Measurements from ENCODE around the gene PIGM. TPM values are rescaled to one million over a fixed set of nuclear protein-coding genes. Genes with fewer than 3 reads are reported as not detected.

The PIGM gene
- total and polyA plus RNA-seq, 2 experiments from 2014 or later: 5.0 TPM

DNA sequence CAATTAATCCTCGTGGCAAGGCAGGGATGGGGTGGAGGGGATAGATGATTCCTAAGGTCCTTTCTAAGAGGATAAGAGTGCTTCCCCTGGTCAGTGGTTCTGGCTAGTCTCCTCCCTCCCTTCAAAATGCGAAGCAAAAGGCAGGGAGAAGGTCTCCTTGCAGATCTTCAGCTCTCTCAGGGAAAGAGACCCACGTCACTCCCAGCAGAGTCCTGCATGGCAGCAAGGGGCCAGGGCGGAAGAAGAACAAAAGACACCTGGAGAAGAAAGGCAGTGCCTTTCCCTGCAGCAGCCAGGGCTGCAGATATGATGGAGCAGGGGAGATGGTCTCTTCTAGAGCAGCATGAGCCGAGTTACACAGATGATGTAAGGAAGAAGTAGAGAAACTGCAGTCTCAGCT lies 48.1 kb downstream of the PIGM start (continued):
- TF ChIP-seq, protein P1, sequence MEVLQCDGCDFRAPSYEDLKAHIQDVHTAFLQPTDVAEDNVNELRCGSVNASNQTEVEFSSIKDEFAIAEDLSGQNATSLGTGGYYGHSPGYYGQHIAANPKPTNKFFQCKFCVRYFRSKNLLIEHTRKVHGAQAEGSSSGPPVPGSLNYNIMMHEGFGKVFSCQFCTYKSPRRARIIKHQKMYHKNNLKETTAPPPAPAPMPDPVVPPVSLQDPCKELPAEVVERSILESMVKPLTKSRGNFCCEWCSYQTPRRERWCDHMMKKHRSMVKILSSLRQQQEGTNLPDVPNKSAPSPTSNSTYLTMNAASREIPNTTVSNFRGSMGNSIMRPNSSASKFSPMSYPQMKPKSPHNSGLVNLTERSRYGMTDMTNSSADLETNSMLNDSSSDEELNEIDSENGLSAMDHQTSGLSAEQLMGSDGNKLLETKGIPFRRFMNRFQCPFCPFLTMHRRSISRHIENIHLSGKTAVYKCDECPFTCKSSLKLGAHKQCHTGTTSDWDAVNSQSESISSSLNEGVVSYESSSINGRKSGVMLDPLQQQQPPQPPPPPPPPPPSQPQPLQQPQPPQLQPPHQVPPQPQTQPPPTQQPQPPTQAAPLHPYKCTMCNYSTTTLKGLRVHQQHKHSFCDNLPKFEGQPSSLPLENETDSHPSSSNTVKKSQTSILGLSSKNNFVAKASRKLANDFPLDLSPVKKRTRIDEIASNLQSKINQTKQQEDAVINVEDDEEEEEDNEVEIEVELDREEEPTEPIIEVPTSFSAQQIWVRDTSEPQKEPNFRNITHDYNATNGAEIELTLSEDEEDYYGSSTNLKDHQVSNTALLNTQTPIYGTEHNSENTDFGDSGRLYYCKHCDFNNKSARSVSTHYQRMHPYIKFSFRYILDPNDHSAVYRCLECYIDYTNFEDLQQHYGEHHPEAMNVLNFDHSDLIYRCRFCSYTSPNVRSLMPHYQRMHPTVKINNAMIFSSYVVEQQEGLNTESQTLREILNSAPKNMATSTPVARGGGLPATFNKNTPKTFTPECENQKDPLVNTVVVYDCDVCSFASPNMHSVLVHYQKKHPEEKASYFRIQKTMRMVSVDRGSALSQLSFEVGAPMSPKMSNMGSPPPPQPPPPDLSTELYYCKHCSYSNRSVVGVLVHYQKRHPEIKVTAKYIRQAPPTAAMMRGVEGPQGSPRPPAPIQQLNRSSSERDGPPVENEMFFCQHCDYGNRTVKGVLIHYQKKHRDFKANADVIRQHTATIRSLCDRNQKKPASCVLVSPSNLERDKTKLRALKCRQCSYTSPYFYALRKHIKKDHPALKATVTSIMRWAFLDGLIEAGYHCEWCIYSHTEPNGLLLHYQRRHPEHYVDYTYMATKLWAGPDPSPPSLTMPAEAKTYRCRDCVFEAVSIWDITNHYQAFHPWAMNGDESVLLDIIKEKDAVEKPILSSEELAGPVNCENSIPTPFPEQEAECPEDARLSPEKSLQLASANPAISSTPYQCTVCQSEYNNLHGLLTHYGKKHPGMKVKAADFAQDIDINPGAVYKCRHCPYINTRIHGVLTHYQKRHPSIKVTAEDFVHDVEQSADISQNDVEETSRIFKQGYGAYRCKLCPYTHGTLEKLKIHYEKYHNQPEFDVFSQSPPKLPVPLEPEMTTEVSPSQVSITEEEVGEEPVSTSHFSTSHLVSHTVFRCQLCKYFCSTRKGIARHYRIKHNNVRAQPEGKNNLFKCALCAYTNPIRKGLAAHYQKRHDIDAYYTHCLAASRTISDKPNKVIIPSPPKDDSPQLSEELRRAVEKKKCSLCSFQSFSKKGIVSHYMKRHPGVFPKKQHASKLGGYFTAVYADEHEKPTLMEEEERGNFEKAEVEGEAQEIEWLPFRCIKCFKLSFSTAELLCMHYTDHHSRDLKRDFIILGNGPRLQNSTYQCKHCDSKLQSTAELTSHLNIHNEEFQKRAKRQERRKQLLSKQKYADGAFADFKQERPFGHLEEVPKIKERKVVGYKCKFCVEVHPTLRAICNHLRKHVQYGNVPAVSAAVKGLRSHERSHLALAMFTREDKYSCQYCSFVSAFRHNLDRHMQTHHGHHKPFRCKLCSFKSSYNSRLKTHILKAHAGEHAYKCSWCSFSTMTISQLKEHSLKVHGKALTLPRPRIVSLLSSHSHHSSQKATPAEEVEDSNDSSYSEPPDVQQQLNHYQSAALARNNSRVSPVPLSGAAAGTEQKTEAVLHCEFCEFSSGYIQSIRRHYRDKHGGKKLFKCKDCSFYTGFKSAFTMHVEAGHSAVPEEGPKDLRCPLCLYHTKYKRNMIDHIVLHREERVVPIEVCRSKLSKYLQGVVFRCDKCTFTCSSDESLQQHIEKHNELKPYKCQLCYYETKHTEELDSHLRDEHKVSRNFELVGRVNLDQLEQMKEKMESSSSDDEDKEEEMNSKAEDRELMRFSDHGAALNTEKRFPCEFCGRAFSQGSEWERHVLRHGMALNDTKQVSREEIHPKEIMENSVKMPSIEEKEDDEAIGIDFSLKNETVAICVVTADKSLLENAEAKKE (CRISPR knock-in tag; IDR thresholded peaks at IDR 0.05): no peak

DNA sequence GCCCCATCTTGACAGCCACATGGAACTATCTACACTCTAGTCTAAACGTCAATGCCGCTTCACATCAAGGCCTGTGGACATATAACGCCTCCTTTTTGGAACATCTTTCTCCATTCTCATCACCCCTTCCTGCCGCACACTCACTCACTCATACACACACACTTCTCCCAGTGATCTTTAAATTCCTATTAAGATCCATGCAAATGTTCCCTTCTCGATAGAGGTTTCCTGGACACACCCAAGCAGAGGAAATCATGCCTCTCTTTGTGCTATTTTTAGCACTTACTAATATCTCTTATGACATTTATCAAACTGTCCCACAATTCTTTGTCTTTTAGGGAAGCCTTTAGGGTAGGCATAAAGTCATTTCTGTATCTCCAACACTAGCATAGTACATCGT lies 49.5 kb downstream of the PIGM start:
- DNase-seq (ENCODE audit: low spot score): no peak
- H3K36me3 ChIP-seq (ENCODE audit: insufficient read depth): no peaks in the 10 kb centered on the region
- H3K27me3 ChIP-seq (ENCODE audit: insufficient read depth): no peaks in the 10 kb centered on the region
- no peak overlapping the region for H3K27ac Mint-ChIP-seq
- H3F3A ChIP-seq (replicated peaks; ENCODE audit: low read depth): no peaks in the 10 kb centered on the region
- H3K4me3 ChIP-seq: no peak overlapping the region
- peaks cover 5% of the 10 kb centered on the region for H3K4me1 Mint-ChIP-seq
- TF ChIP-seq EZH2 (IDR thresholded peaks at IDR 0.05; ENCODE audit: low read depth, unreplicated experiment): no peak
- no peak for TF ChIP-seq EZH2phosphoT487 (IDR thresholded peaks at IDR 0.05; ENCODE audit: unreplicated experiment)
- TF ChIP-seq, protein P2, sequence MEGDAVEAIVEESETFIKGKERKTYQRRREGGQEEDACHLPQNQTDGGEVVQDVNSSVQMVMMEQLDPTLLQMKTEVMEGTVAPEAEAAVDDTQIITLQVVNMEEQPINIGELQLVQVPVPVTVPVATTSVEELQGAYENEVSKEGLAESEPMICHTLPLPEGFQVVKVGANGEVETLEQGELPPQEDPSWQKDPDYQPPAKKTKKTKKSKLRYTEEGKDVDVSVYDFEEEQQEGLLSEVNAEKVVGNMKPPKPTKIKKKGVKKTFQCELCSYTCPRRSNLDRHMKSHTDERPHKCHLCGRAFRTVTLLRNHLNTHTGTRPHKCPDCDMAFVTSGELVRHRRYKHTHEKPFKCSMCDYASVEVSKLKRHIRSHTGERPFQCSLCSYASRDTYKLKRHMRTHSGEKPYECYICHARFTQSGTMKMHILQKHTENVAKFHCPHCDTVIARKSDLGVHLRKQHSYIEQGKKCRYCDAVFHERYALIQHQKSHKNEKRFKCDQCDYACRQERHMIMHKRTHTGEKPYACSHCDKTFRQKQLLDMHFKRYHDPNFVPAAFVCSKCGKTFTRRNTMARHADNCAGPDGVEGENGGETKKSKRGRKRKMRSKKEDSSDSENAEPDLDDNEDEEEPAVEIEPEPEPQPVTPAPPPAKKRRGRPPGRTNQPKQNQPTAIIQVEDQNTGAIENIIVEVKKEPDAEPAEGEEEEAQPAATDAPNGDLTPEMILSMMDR (conservative IDR thresholded peaks at IDR 0.05; ENCODE audit: low read depth in 2 of 2): no peak
- TF ChIP-seq STAT1 (IDR thresholded peaks at IDR 0.05; ENCODE audit: unreplicated experiment): no peak
- no peak for TF ChIP-seq POLR2AphosphoS5 (IDR thresholded peaks at IDR 0.05; ENCODE audit: low read depth)
- H3K27me3 Mint-ChIP-seq (ENCODE audit: insufficient read depth, low read depth, poor library complexity): peaks cover 4% of the 10 kb centered on the region
- no peak for ATAC-seq
- H3K4me3 Mint-ChIP-seq: no peak overlapping the region
- H3K4me1 ChIP-seq (ENCODE audit: insufficient read depth): no peaks in the 10 kb centered on the region
- H3K27ac ChIP-seq (ENCODE audit: low read depth): no peak overlapping the region
- no peaks in the 10 kb centered on the region for H3K9me3 Mint-ChIP-seq
- H3K4me2 ChIP-seq: no peak overlapping the region
- 0 out of 2 replicates have a peak, but pooled peaks cover 5% of the 10 kb centered on the region for H3K9me2 ChIP-seq (ENCODE audit: insufficient read depth)
- no peaks in the 10 kb centered on the region for H3K36me3 Mint-ChIP-seq (ENCODE audit: low read depth)
- H4K20me1 ChIP-seq (replicated peaks; ENCODE audit: insufficient read depth): no peaks in the 10 kb centered on the region
- H2AFZ ChIP-seq: no peak overlapping the region
- H3K79me2 ChIP-seq (replicated peaks; ENCODE audit: insufficient read depth): no peaks in the 10 kb centered on the region

Measured in GM23338 (cell line).